ENCODE data around the gene MMP2. TPM values are rescaled to one million over a fixed set of nuclear protein-coding genes. Genes with fewer than 3 reads are reported as not detected.

Gene MMP2
- total RNA-seq, 1 donor from 2014 or later = 87.4 TPM

GRCh38 chr16:55480228-55480655 lies 1.2 kb downstream of the MMP2 start:
- H3K27ac ChIP-seq (replicated peaks) = peak overlapping the region; percentile 91
- no peaks in the 10 kb centered on the region for H3K9me3 ChIP-seq (replicated peaks)
- no peak for TF ChIP-seq CTCF (IDR thresholded peaks at IDR 0.05; ENCODE audit: borderline replicate concordance)
- peaks cover 55% of the 10 kb centered on the region for H3K4me1 ChIP-seq
- H3K27me3 ChIP-seq (ENCODE audit: low read depth) = peaks cover 61% of the 10 kb centered on the region
- peak overlapping the region; percentile 71 for H3K4me3 ChIP-seq
- intact Hi-C loops (cut with micrococcal nuclease) = no loop called here
- DNase-seq = peak; percentile 90
- H3K36me3 ChIP-seq = peaks cover 25% of the 10 kb centered on the region

DNA sequence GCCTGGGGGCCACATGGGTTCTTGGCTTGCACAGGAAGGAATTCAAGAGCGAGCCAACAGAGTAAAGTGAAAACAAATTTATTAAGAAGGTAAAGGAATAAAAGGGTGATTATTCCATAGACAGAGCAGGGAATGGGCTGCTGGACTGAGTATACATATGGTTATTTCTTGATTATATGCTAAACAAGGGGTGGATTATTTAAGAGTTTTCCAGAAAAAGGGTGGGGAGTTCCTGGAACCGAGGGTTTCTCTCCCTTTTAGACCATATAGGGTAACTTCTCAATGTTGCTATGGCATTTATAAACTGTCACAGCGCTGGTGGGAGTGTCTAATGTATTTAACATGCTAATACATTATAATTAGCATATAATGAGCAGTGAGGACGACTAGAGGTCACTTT lies 2.0 kb downstream of the MMP2 start:
- no peak for DNase-seq
- Histone ChIP-seq H3K36me3 (peaks cover 32% of the 10 kb centered on the region), H3K4me1 (peaks cover 55% of the 10 kb centered on the region), H3K4me3 (peak overlapping the region; percentile 71), H3K27ac (replicated peaks) (peak overlapping the region; percentile 91), H3K9me3 (replicated peaks) (no peaks in the 10 kb centered on the region), H3K27me3 (ENCODE audit: low read depth) (peaks cover 61% of the 10 kb centered on the region)
- intact Hi-C loops (cut with micrococcal nuclease) = no loop called here
- no peak for TF ChIP-seq CTCF (IDR thresholded peaks at IDR 0.05; ENCODE audit: borderline replicate concordance)

GRCh38 chr16:55482056-55482455 lies 3.1 kb downstream of the MMP2 start:
- Histone ChIP-seq H3K27me3 (ENCODE audit: low read depth) (peaks cover 61% of the 10 kb centered on the region), H3K36me3 (peaks cover 32% of the 10 kb centered on the region), H3K4me3 (peak overlapping the region; percentile 71), H3K4me1 (peaks cover 50% of the 10 kb centered on the region), H3K27ac (replicated peaks) (peak overlapping the region; percentile 91), H3K9me3 (replicated peaks) (no peaks in the 10 kb centered on the region)
- intact Hi-C loops (cut with micrococcal nuclease) = no loop called here
- no peak for DNase-seq
- no peak for TF ChIP-seq CTCF (IDR thresholded peaks at IDR 0.05; ENCODE audit: borderline replicate concordance)

- no peak for TF ChIP-seq CTCF (IDR thresholded peaks at IDR 0.05; ENCODE audit: borderline replicate concordance)
Observed at GRCh38 chr16:55487048-55487803, 8.2 kb downstream of the MMP2 start.

DNA sequence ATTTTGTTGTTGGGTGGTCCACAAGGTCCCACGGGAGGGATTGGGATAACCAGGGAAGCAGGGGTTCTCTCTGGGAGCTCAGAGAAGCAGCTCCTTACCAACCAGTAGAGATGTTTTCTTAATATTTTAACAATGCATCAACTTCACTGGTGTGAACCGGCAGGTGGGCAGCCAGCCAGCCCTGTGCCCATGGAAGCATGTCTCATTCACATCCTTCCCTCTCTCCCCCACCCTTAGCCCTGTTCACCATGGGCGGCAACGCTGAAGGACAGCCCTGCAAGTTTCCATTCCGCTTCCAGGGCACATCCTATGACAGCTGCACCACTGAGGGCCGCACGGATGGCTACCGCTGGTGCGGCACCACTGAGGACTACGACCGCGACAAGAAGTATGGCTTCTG lies 9.3 kb downstream of the MMP2 start:
- Histone ChIP-seq H3K4me1 (peaks cover 11% of the 10 kb centered on the region), H3K27me3 (ENCODE audit: low read depth) (peaks cover 2% of the 10 kb centered on the region), H3K27ac (replicated peaks) (peak overlapping the region; percentile 59), H3K9me3 (replicated peaks) (no peaks in the 10 kb centered on the region), H3K4me3 (no peak overlapping the region), H3K36me3 (peaks cover 54% of the 10 kb centered on the region)
- TF ChIP-seq CTCF (IDR thresholded peaks at IDR 0.05; ENCODE audit: borderline replicate concordance) = no peak
- no peak for DNase-seq
- intact Hi-C loops (cut with micrococcal nuclease) = no loop called here

More at GRCh38 chr16:55487048-55487803, 8.2 kb downstream of the MMP2 start:
- Histone ChIP-seq H3K4me1 (peaks cover 22% of the 10 kb centered on the region), H3K36me3 (peaks cover 57% of the 10 kb centered on the region), H3K4me3 (no peak overlapping the region), H3K27me3 (ENCODE audit: low read depth) (peaks cover 13% of the 10 kb centered on the region), H3K27ac (replicated peaks) (peak overlapping the region; percentile 59), H3K9me3 (replicated peaks) (no peaks in the 10 kb centered on the region)
- peak; percentile 57 for DNase-seq
- intact Hi-C loops (cut with micrococcal nuclease) = no loop called here
